Neural cell (in vitro differentiated cells): ENCODE results near the gene HIPK1. TPM values are rescaled to one million over a fixed set of nuclear protein-coding genes. Genes with fewer than 3 reads are reported as not detected.

Experiments used
- H2AFZ ChIP-seq: fragments of 200-600, 300-800 bp; sonication (generic), shearing (Covaris generic); 2 replicates; pipeline ENCODE4 v1.6.0; 2014; ENCODE audit warnings: low read depth, mild to moderate bottlenecking, antibody characterized with exemption, low read length, moderate library complexity
- H3F3A ChIP-seq: fragments of 200-600 bp; shearing (Covaris generic); 2 replicates; pipeline ENCODE4 v1.6.1; 2016; ENCODE audit warnings: mild to moderate bottlenecking, moderate library complexity, mixed read lengths, antibody characterized with exemption, low read length; ENCODE audit not compliant: insufficient read depth, poor library complexity, severe bottlenecking
- H3K27ac ChIP-seq: fragments of 200-600, 300-800 bp; sonication (generic), shearing (Covaris generic); 2 replicates; pipeline ENCODE4 v1.5.1; 2014; ENCODE audit warnings: mild to moderate bottlenecking, low read length, moderate library complexity
- H3K27me3 ChIP-seq: fragments of 300-800, 200-600 bp; sonication (generic), shearing (Covaris generic); 2 replicates; pipeline ENCODE4 v1.6.0; 2014; ENCODE audit warnings: mild to moderate bottlenecking, low read depth, low read length, moderate library complexity; ENCODE audit not compliant: insufficient read depth
- H3K36me3 ChIP-seq: fragments of 300-800, 200-600 bp; sonication (generic), shearing (Covaris generic); 2 replicates; pipeline ENCODE4 v1.5.1; 2014; ENCODE audit warnings: mild to moderate bottlenecking, antibody characterized with exemption, low read length, moderate library complexity; ENCODE audit not compliant: insufficient read depth
- H3K4me2 ChIP-seq: fragments of 300-800, 200-600 bp; sonication (generic), shearing (Covaris generic); 2 replicates; pipeline ENCODE4 v1.6.0; 2014; ENCODE audit warnings: mild to moderate bottlenecking, low read length
- H3K4me3 ChIP-seq: fragments of 300-800, 200-600 bp; sonication (generic), shearing (Covaris generic); 2 replicates; pipeline ENCODE4 v1.5.1; 2014; ENCODE audit warnings: mild to moderate bottlenecking, low read length, moderate library complexity
- H3K79me2 ChIP-seq: fragments of 200-600 bp; shearing (Covaris generic); replicated peaks from 2 replicates; pipeline ENCODE4 v1.6.0; 2014; ENCODE audit warnings: mild to moderate bottlenecking, low read length, moderate library complexity; ENCODE audit not compliant: insufficient read depth
- H3K9ac ChIP-seq: fragments of 300-800, 200-600 bp; sonication (generic), shearing (Covaris generic); 2 replicates; pipeline ENCODE4 v1.6.1; 2016; ENCODE audit warnings: mild to moderate bottlenecking, low read length, mixed read lengths
- H3K9me2 ChIP-seq: fragments of 200-600 bp; shearing (Covaris generic); 2 replicates; pipeline ENCODE4 v1.6.1; 2016; ENCODE audit warnings: mild to moderate bottlenecking, low read length, mixed read lengths; ENCODE audit not compliant: insufficient read depth
- H3K9me3 ChIP-seq: fragments of 200-600, 300-800 bp; sonication (generic), shearing (Covaris generic); 2 replicates; pipeline ENCODE4 v1.6.1; 2016; ENCODE audit warnings: mild to moderate bottlenecking, mixed run types, low read length, moderate library complexity, mixed read lengths
- H4K20me1 ChIP-seq: fragments of 200-600 bp; shearing (Covaris generic); 2 replicates; pipeline ENCODE4 v1.6.1; 2016; ENCODE audit warnings: mild to moderate bottlenecking, mixed run types; ENCODE audit not compliant: insufficient read depth
- CTCF ChIP-seq: fragments of 450-650 bp; IDR thresholded peaks from 2 replicates; pipeline ENCODE4 v1.5.1; 2014; ENCODE audit warnings: antibody characterized with exemption, mild to moderate bottlenecking, moderate library complexity; ENCODE audit not compliant: poor library complexity, severe bottlenecking
- EP300 ChIP-seq: fragments of 450-650 bp; conservative IDR thresholded peaks from 2 replicates; pipeline ENCODE4 v1.6.1; 2014; ENCODE audit warnings: antibody characterized with exemption, mild to moderate bottlenecking, moderate library complexity; ENCODE audit not compliant: poor library complexity, severe bottlenecking
- EZH2 ChIP-seq: fragments of 200-600, 300-800 bp; shearing (Covaris generic), sonication (generic); IDR thresholded peaks from 2 replicates; pipeline ENCODE4 v1.6.1; 2014; ENCODE audit warnings: antibody characterized with exemption, low read length, borderline replicate concordance, mild to moderate bottlenecking; ENCODE audit not compliant: insufficient read depth, poor library complexity, severe bottlenecking
- MXI1 ChIP-seq: fragments of 450-650 bp; conservative IDR thresholded peaks from 2 replicates; pipeline ENCODE4 v1.6.1; 2014; ENCODE audit warnings: antibody characterized with exemption, mild to moderate bottlenecking; ENCODE audit not compliant: poor library complexity, severe bottlenecking
- POLR2AphosphoS5 ChIP-seq: IDR thresholded peaks from 2 replicates; pipeline ENCODE4 v1.6.1; 2012
- RAD21 ChIP-seq: fragments of 450-650 bp; conservative IDR thresholded peaks from 2 replicates; pipeline ENCODE4 v1.6.1; 2014; ENCODE audit warnings: antibody characterized with exemption, mild to moderate bottlenecking, moderate library complexity
- REST ChIP-seq: IDR thresholded peaks from 2 replicates; pipeline ENCODE4 v1.6.1; 2012; ENCODE audit warnings: borderline replicate concordance
- SMC3 ChIP-seq: fragments of 450-650 bp; conservative IDR thresholded peaks from 2 replicates; pipeline ENCODE4 v1.6.1; 2014; ENCODE audit warnings: antibody characterized with exemption, mild to moderate bottlenecking, moderate library complexity; ENCODE audit not compliant: poor library complexity
- TAF1 ChIP-seq: IDR thresholded peaks from 2 replicates; pipeline ENCODE4 v1.6.1; 2012; ENCODE audit warnings: low read depth
- polyA plus RNA-seq: library from polyadenylated mRNA; depleted of rRNA; stranded (reverse); fragments of >200 nt; gene quantifications from 2 replicates; pipeline ENCODE4 v1.2.3, GENCODE V29; 2014

Gene HIPK1
- polyA plus RNA-seq, 1 donor from 2014 or later, result 22.9 TPM

DNA sequence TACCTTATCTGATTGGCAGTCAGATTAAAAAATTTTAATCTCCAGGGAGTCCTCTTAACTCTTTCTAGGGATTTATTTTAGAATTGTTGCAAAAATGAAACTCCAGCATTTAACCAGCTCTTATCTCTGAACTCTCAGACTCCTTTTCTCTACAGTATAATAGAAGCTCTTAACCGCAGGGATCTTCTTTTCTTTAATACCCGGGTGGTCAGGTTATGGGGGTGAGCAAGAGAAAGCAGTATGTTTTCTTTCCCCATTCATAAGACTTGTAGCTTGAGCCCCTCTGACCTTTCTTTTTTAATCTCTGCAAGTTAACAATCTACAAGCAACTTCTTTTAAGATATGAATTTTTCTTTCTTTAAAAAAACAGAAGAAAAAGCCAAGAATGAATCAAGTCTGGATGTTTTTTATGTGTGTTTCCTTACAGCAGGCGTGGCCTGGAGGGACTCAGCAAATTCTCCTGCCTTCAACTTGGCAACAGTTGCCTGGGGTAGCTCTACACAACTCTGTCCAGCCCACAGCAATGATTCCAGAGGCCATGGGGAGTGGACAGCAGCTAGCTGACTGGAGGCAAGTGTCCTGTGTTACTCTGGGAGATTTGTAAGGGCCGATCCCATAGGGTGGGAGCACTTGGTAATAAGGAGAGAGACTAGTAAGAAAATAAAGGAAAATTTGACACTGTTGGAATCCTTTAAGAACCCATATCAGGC is 36.7 kb downstream of the HIPK1 start:
- Histone ChIP-seq H3K9me2 (no peaks in the 10 kb centered on the region), H3K4me3 (no peak overlapping the region), H3F3A (no peaks in the 10 kb centered on the region), H3K9ac (no peak overlapping the region), H2AFZ (no peak overlapping the region), H3K36me3 (peaks cover 30% of the 10 kb centered on the region), H3K9me3 (peaks cover 4% of the 10 kb centered on the region), H3K27me3 (no peaks in the 10 kb centered on the region), H3K79me2 (no peaks in the 10 kb centered on the region), H4K20me1 (no peaks in the 10 kb centered on the region), H3K4me2 (no peak overlapping the region), H3K27ac (no peak overlapping the region)
- TF ChIP-seq RAD21 (no peak), POLR2AphosphoS5 (no peak), REST (no peak), EZH2 (no peak), EP300 (no peak), MXI1 (no peak), SMC3 (no peak), CTCF (no peak), TAF1 (no peak)

- Histone ChIP-seq H3F3A (no peaks in the 10 kb centered on the region), H3K79me2 (no peaks in the 10 kb centered on the region), H3K4me2 (no peak overlapping the region), H3K9me3 (no peaks in the 10 kb centered on the region), H3K9me2 (no peaks in the 10 kb centered on the region), H4K20me1 (no peaks in the 10 kb centered on the region), H3K9ac (no peak overlapping the region), H3K36me3 (peaks cover 17% of the 10 kb centered on the region), H3K27me3 (no peaks in the 10 kb centered on the region), H3K4me3 (no peak overlapping the region), H2AFZ (no peak overlapping the region), H3K27ac (no peak overlapping the region)
- no peak for TF ChIP-seq RAD21
- no peak for TF ChIP-seq REST
- TF ChIP-seq CTCF, result no peak
- no peak for TF ChIP-seq TAF1
- TF ChIP-seq POLR2AphosphoS5, result no peak
- TF ChIP-seq MXI1, result no peak
- TF ChIP-seq SMC3, result no peak
Measured at GRCh38 chr1:113972954-113973353, 43.8 kb downstream of the HIPK1 start.
